HPDE6-E6E7 (cell line): ENCODE measurements around the gene PXMP4.
"Not testable (repeated sequence)": the region's sequence is repeated elsewhere in the genome, so short reads cannot be mapped to it uniquely, and the experiment has no call there.

Experiments used
- DNase-seq: peaks from one replicate; pipeline ENCODE4 v3.0.0; 2011; ENCODE audit warnings: missing footprints; ENCODE audit errors: extremely low spot score

Gene PXMP4

DNA sequence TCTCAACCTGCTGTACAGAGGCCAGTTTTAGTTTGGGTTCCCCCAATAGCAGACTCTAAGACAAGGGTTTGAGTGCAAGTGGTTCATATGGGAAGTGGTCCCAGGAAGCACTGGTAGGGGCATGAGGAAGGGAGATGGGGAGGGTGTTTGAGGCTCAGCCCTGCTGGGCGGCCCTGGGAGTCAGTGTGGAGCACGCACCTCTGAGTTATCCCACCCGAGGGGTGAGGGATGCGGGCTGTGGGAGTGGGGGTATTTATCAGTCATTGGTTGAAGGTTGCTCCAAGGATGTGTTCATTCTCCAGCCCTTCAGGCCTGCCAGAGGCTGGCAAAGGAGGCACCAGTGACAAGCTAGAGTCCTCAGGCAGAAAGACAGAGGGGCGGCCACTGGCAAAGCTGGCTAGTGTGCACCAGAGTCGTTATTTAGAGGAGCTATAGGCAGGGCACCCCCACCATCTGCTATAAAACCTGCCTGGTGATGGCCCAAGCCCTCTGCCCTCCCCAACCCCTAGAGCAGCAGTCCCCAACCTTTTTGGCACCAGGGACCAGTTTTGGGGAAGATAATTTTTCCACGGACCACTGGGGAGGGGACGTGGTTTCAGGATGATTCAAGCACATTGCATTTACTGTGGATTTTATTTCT lies 16.5 kb downstream of the PXMP4 start:
- no peak for DNase-seq

DNA sequence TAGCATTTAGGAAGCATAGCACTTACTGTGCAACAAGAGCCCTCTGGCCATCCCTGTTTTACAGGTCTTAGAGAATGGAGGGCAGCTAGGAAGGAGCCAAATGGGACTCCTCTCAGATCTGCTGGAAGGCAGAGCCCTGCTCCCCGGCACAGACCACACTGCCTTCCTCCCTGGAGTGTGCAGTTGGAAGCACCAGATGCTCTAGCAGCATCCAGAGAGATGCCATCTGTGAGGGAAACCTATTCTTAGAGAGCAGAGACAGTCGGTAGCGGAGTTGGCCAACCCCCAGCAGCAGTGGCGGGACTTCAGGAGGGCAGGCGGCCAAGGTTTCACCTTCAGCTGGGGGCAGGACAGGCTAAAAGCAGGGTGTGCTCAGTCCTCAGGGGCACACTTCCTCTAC lies 17.2 kb downstream of the PXMP4 start:
- no peak for DNase-seq

GRCh38 chr20:33701629-33702450 lies 18.3 kb downstream of the PXMP4 start:
- no peak for DNase-seq

- DNase-seq: not testable (repeated sequence)
Measured at GRCh38 chr20:33700696-33701441, 19.2 kb downstream of the PXMP4 start.

DNA sequence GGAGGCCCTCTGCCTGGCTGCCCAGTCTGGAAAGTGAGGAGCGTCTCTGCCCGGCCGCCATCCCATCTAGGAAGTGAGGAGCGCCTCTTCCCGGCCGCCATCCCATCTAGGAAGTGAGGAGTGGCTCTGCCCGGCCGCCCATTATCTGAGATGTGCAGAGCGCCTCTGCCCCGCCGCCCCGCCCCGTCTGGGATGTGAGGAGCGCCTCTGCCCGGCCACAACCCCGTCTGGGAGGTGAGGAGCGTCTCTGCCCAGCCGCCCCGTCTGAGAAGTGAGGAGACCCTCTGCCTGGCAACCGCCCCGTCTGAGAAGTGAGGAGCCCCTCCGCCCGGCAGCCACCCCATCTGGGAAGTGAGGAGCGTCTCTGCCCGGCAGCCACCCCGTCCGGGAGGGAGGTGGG lies 21.1 kb downstream of the PXMP4 start:
- not testable (repeated sequence) for DNase-seq

DNA sequence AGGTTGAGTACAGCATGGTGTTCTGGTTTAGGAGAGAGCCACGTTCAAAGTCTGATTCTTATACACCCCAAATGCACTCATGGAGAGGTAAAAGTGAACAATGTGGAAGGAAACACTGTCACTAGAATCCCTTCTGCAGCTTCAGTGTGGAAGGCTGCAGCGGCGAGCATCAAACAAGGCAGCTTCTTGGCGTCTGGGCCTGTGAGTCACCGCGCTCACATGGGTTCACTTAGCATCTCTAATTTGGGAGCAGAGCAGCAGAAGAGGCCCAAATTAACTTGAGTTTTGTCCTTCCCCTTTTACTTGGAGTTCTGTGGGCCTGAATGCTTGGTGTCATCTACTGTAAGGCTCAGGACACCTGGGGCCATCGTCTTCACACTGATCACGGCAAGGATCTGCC lies 23.0 kb downstream of the PXMP4 start:
- DNase-seq: no peak

GRCh38 chr20:33696448-33696847 lies 23.7 kb downstream of the PXMP4 start:
- no peak for DNase-seq

DNA sequence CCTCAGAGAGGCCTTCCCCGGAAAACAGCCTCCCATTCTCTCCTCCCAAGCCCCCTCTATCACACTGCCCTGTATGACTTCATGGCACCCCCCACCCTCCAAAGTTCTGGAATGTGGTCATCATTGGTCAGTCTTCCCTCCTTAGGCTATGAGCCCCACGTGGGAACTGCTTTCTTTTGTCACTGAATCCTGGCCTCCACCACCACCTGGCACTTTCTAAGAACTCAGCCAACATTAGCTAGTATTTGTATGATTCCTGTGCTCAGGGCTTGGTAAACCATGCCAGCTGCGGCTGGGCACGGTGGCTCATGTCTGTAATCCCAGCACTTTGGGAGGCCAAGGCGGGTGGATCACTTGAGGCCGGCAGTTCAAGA lies 25.5 kb downstream of the PXMP4 start:
- DNase-seq: no peak

DNA sequence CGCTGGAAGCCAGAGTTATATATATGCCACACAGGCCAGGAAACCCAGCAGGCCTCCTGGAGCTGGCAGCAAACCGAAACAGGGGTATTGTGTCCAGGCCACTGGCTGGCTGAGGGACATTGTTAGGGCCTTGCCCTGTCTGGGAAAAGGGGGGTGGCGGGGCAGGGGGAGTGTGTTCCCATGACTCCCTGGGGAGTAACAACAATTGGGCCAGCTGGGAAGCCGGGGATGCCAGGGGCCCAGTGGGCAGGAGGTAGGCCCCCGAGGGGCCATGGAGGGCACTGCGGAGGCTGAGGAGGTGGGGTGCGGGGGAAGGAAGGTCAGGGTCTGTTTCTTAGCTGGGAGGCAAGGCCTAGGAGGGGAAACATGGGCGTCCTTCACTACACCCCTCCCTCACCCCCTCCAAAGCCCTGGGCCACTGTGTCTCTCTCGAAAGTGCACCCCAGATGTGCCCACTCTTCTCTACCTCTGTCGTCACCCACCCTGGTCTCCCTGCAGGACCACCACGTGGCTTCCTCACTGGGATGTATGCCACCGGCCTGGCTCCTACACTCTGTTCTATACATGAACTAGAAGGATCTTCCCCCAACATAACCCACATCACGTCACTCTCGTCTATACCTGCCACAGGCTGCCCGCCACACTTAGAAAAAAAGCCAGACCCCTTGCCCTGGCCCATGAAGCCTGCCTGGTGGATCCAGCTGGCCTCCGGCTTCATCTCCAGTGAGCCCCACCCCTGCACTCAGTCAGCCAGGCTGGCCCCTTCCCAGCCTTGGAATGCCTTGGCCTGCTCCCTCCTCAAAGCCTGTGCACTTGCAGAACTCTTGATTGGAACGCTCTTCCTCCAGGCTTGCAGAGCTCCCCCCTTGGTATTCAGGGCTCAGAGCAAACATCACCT lies 26.1 kb downstream of the PXMP4 start:
- no peak for DNase-seq

- no peak for DNase-seq
Measured at GRCh38 chr20:33693289-33693688, 26.8 kb downstream of the PXMP4 start.

GRCh38 chr20:33689973-33690372 lies 30.1 kb downstream of the PXMP4 start:
- DNase-seq: no peak

GRCh38 chr20:33689493-33689892 lies 30.6 kb downstream of the PXMP4 start:
- DNase-seq: no peak

DNA sequence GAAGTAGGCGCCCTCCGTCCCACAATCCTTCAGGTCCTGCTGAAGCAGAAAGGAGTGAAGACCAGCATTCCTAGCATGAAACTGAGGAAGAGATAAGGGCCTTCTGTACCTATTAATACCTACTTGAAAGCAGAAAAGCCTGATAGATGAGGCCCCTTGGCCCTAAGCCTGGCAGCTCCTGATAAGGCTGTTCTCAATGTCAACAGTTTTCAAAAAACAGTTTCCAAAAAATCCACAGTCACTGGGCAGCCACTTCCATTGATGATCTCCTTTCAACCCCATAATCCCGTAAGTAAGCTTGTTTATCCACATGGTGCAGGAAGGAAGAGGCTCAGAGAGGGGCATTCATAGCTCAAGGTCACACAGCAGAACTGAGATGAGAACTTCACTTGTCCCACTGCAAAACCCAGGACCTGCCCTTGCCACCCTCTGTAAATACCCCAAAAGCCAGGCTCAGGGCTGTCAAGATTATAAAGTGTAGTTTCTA lies 31.1 kb downstream of the PXMP4 start:
- no peak for DNase-seq

- no peak for DNase-seq
Measured at GRCh38 chr20:33687993-33688937, 31.8 kb downstream of the PXMP4 start.

- DNase-seq: no peak
Measured at GRCh38 chr20:33687370-33687915, 32.7 kb downstream of the PXMP4 start.

DNA sequence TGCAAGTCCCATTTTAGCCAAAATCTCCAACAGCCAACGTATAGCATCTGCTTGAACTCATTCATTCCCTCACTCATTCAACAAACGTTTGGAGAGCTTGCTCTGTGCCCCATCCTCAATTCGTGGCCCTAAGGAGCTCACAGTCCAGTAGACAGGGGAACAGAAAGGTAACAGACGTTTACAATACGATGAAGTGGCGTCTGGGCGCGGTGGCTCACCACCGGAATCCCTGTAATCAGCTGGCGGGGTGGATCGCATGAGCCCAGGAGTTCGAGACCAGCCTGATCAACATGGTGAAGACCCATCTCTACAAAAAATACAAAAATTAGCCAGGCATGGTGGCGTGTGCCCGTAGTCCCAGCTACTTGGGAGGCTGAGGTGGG lies 33.1 kb downstream of the PXMP4 start:
- no peak for DNase-seq

DNA sequence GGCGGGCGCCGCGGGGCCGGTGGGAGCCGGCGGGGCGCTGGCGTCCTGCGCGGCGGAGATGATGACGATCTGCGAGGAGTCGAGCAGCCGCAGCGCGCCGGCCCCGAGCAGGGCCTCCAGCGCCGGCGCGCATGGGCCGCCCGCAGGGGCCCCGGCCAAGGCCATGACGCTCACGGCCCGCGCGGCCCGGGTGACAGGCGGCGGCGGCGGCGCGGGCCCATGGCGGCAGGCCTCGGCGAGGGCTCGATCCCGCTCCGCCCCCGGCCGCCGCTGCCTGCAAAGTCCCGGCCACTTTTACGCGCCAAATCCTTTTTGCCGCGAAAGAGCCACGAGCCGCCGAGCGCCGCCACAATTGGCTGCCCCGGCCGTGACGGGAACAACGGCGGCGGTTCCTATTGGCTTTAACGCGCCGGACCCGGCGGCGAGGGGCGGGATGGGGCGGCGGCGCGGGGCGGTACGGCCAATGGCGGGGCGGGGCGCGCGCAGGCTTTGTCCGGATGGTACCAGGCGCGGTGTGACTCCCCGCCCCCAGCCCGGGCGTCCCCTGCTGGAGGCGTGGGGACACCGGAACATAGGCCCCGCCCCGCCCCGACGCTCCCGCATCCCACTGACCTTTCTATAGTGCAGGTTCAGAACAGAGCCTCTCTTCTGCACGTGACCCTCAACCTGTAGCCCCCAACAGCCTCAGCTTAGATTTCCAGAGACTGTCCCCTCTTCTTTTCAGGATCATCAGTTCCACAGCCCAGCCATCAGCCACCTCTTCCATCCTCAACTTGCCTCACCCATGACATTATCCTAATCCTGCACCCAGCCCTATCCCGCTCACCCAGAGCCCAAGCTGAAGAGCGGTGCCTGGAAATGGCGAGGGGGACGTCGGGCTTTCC lies 33.8 kb downstream of the PXMP4 start, which contains the start of gene E2F1:
Gene E2F1, minus strand, starts transcription at position 286 of the 884 bp plus-strand sequence. Its CDS starts 121 bp downstream, at position 165.
- peak; percentile 100 for DNase-seq

DNA sequence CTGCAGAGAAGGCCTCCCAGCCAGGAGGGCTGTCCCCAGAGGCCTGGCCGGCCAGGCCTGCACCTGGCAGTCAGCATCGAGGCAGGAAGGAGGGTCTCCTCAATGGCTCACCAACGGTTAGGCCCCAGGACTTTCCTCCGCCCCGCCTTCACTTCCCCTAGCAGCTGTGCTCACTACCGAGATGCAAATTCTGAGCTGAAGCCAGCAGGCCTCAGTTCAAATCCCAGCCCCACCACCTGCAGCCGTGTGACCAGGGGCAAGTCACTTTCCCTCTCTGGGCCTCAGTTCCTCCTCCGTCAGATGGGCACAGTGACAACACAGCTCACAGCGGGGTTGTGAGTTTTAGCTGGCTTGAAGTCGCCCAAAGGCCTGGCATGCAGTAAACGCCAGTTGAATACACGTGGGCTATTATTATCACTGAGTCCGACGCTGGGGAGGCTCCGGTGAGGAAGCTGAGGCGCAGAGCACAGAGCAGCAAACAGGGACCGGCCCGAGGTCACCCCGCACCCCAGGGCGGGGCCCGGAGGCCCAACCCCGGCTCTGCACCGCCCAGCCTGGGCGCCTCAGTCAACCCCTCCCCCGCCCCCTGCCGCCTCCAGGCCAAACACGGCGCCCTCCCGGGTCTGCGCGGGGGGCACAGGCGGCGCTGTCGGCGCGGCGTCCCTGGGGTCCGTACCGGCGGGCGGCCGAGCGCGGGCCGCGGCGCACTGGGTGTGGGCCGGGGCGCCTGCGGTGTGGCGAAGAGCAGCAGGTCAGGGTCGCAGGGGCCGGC lies 34.6 kb downstream of the PXMP4 start:
- DNase-seq: no peak
